Thymus (tissue), 11 donors: ENCODE measurements around the gene ARL5C. TPM values are rescaled to one million over a fixed set of nuclear protein-coding genes. Genes with fewer than 3 reads are reported as not detected.

Experiments used
- DNase-seq, 9 donors: peaks; one replicate each; pipeline ENCODE4 v3.0.0-alpha.2; 2013; ENCODE audit warnings: low spot score in 9 of 9, low read depth in 6 of 9, missing footprints in 1 of 9
- H3K27ac ChIP-seq, 2 donors: one replicate each; pipeline ENCODE4 v1.5.1; 2013; ENCODE audit warnings: control low read depth in 1 of 2, low read depth in 1 of 2, low read length in 1 of 2, mild to moderate bottlenecking in 1 of 2, moderate library complexity in 1 of 2
- H3K27me3 ChIP-seq, 2 donors: one replicate each; pipeline ENCODE4 v1.5.1; 2013; ENCODE audit warnings: low read length in 1 of 2; ENCODE audit not compliant: control insufficient read depth in 2 of 2, insufficient read depth in 1 of 2
- H3K36me3 ChIP-seq, 2 donors: one replicate each; pipeline ENCODE4 v1.5.1; 2013; ENCODE audit warnings: low read length in 1 of 2, mild to moderate bottlenecking in 1 of 2, moderate library complexity in 1 of 2; ENCODE audit not compliant: control insufficient read depth in 2 of 2, insufficient read depth in 2 of 2
- H3K4me1 ChIP-seq, 2 donors: one replicate each; pipeline ENCODE4 v1.5.1; 2013; ENCODE audit warnings: low read length in 2 of 2; ENCODE audit not compliant: control insufficient read depth in 2 of 2, insufficient read depth in 2 of 2
- H3K4me3 ChIP-seq, 2 donors: one replicate each; pipeline ENCODE4 v1.5.1; 2013; ENCODE audit warnings: low read length in 2 of 2, control low read depth in 1 of 2, mild to moderate bottlenecking in 1 of 2
- H3K9me3 ChIP-seq, 2 donors: one replicate each; pipeline ENCODE4 v1.5.1; 2013; ENCODE audit warnings: low read length in 1 of 2, mild to moderate bottlenecking in 1 of 2; ENCODE audit not compliant: control insufficient read depth in 2 of 2, insufficient read depth in 1 of 2
- WGBS: extraction: QIAGEN DNeasy Blood & Tissue Kit; methylation state at CpG from one replicate; pipeline ENCODE4 v1.1.7; 2013; 5-methylcytosine and 5-hydroxymethylcytosine counted together
- polyA plus RNA-seq: library from polyadenylated mRNA; stranded (reverse); fragments of 200-250 nt; gene quantifications from one replicate; pipeline ENCODE4 v1.2.3, GENCODE V29; 2013
- total RNA-seq: library from RNA; stranded (reverse); fragments of 120-200 nt; gene quantifications from one replicate; pipeline ENCODE4 v1.2.4, GENCODE V29; 2013
- donor health status: healthy.

Gene ARL5C
- total and polyA plus RNA-seq, 2 donors, result 3.7 to 6.3 TPM

DNA sequence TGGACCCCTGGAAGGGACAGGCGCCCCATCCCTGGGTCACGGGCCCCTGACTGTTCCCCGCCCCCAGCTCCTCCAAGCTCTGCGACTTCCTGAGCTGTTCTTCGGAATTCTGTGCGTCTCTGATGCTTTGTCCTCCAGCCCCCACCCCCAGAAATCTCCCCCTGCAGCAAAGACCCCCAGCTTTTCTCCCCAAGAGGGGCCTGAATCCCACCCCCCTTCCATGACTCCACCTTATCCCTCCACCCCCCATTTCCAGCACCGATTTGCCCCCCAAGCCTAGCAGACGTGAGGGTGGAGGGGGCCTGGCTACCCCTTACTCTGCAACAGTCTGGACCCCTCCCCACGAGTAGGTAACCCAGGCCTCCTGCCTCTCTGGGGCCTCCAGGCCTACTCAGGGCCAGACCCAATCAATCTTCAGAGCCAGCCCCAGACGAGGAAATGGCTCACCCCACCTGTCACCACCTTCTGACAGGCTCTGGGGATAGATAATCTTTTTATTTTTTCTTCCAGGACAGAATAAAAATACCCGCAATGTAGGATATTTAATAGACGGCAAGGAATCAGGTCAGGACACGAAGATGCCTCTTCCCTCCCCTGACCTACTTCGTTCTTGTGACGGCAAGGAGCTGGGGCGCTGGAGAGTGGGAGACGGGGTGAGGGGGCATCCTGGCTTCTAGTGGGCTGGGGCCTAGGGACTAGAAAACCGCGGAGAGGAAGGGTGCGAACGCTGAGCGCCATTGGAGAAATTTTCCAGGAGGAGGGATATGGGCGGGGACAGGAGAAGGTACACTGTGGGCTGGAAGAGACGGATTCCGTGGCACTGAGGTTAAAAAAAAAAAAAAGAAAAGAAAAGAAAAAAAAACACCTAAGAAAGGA is 13.8 kb downstream of the ARL5C start:
- 18% methylated on average over 25 of the region's 25 CpGs for WGBS
- Histone ChIP-seq H3K27me3 (peaks cover 0 to 42% of the 10 kb centered on the region in 2 donors), H3K4me3 (peak overlapping the region; percentile 71 to 89), H3K4me1 (peaks cover 17 to 48% of the 10 kb centered on the region in 2 donors), H3K36me3 (peaks cover 7 to 12% of the 10 kb centered on the region in 2 donors), H3K9me3 (peaks cover 0 to 7% of the 10 kb centered on the region in 2 donors), H3K27ac (peak overlapping the region; percentile 57 to 94)
- peak in 3 of 9 donors; percentile 27 to 72 (median 38) for DNase-seq

DNA sequence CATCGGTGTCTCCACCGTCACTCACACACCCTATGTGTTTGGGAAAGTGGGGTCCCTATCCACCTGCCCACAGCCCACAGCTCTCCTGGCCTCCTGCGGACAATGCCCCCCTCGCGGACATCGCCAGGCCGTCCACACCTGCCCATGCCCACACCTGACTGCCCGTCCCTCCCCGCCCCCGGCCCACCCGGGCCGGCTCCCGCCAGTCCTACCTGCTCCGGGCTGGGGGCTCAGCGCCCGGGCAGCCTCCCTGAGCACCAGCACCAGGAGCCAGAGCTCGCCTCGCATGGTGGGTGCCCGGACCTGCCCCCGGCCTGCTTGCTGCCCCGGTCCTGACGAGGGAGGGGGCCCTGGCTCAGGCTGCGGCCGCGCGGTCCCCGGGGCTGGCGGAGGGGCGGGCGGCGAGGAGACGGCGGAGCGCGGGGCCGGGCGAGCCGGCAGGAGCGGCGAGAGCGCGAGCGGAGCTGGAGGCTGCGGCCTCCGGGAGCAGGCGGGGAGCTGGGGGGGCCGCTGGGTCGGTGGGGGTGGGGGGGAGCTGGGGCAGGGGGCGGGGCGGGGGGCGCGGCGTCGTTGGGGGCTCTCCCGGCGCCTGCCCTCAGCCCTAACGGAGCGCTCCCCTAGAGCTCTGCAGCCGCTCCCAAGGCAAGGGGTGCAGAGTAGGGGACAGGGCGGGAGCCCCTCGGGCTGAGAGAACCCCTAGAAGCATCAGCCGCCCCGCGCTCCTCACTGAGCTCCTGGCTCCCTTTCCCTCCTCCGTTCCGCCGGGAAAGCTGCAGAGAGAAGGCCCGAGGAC is 14.6 kb downstream of the ARL5C start, which contains the start of gene PLXDC1:
PLXDC1 (minus strand) TSS at position 488 of the 793 bp plus-strand sequence; CDS start at position 288, 200 bp downstream.
- peak in 2 of 9 donors; percentile 24 to 55 for DNase-seq
- Histone ChIP-seq H3K4me1 (peaks cover 17 to 48% of the 10 kb centered on the region in 2 donors), H3K9me3 (peaks cover 0 to 7% of the 10 kb centered on the region in 2 donors), H3K4me3 (peak within 1 kb of the TSS; percentile 71 to 89), H3K36me3 (peaks cover under 1 to 7% of the 10 kb centered on the region in 2 donors), H3K27me3 (peaks cover 0 to 43% of the 10 kb centered on the region in 2 donors), H3K27ac (peak within 1 kb of the TSS; percentile 57 to 94)
- 3% methylated on average over 65 of the region's 68 CpGs for WGBS

DNA sequence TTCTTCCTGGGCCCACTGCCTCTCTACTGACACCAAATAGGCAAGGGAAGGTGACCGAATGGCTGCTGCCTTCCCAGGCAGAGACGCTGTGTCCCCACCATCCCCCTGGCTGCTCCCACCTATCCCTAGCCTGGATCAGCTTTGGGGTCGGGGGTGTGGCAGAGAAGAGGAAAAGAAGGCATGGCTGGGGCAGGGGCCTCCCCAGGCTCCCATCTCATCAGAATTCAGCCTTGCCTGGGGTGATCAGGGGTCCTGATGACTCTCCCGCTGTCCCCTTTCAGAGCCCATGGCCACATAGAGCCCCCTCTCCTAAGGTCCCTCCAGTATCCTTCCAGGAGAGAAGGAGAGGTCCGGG is 15.2 kb downstream of the ARL5C start:
- Histone ChIP-seq H3K36me3 (peaks cover 0 to 6% of the 10 kb centered on the region in 2 donors), H3K27ac (no peak overlapping the region), H3K27me3 (peaks cover 0 to 43% of the 10 kb centered on the region in 2 donors), H3K4me1 (peaks cover 17 to 48% of the 10 kb centered on the region in 2 donors), H3K9me3 (peaks cover 0 to 7% of the 10 kb centered on the region in 2 donors), H3K4me3 (peak overlapping the region; percentile 43 to 71)
- WGBS, result 25% methylated on average over 5 of the region's 5 CpGs
- no peak for DNase-seq

DNA sequence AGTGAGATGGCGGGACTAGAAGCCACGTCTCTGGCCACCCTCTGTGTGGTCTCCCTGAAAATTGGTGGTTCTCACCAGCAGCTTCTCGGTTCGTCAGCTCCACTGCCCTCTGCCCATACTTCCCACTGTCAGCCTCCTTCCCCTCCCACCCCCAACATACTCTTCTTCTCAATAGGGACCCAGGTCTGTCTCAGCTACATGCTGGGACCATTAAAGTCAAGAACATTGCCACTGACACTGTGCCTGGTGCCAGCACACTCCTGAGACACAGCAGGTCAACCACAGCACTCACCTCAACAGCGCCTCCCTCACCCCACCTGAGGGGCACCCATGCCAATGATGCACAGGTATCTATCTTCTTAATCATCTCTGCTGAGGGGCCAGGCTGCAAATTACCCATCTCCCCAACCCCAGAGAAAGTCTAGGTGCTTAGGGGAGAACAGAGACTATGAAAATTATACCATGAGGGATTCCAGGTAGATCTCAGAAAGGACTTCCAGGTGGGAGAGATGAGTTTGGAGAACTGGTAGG is 15.8 kb downstream of the ARL5C start:
- no peak for DNase-seq
- H3K27ac ChIP-seq, result no peak overlapping the region
- peaks cover 0 to 7% of the 10 kb centered on the region in 2 donors for H3K9me3 ChIP-seq
- H3K4me1 ChIP-seq, result peaks cover 17 to 48% of the 10 kb centered on the region in 2 donors
- H3K36me3 ChIP-seq, result no peaks in the 10 kb centered on the region
- 85% methylated on average over 5 of the region's 5 CpGs for WGBS
- H3K4me3 ChIP-seq, result peak overlapping the region; percentile 43 to 71
- peaks cover 0 to 43% of the 10 kb centered on the region in 2 donors for H3K27me3 ChIP-seq

DNA sequence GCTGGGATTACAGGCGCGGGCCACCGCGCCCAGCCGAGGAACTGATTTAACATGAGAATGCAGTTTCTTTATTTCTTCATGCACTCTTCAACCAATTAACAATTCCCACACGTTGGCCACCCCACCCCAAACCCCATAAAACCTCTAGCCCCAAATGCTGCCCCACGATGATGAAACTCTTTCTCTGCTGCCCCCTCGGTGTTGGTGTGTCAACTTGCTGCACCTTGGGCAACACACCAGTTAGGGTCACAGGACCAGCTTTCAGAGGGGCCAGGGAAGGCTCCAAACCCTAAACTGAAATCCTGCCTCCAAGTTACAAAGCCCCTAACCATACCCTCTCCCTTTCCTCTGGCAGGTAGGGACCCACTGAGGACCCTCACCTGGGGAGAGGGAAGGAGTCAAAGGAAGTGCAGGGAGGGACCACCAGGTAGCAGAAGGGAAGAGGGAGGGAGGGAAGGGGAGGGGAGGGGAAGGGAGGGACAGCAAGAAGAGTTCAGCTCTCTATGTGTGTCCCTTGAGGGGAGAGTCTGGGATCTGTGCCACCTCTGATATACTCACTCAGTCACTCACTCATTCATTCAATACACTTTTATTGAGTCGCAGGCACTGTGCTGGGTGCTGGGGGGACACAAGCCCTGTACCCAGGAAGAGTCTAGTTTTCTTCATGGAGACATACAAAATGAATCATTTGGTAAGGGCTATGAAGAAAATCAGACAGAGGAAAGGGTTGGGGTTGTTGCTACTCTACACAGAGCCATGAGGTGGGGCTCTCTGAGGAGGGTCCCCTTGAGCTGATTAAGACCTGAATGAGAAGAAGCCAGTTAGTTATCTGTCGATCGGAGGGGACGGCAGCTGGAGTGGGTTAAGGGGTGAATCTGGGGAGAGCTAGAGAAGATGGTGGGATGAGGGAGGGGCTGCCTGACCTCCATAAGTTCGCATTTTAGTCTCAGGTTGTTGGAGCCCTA is 18.5 kb downstream of the ARL5C start:
- no peak for DNase-seq
- peaks cover 0 to 7% of the 10 kb centered on the region in 2 donors for H3K9me3 ChIP-seq
- no peak overlapping the region for H3K27ac ChIP-seq
- H3K36me3 ChIP-seq, result no peaks in the 10 kb centered on the region
- 71% methylated on average over 13 of the region's 13 CpGs for WGBS
- peaks cover 19 to 38% of the 10 kb centered on the region in 2 donors for H3K4me1 ChIP-seq
- H3K4me3 ChIP-seq, result no peak overlapping the region
- peaks cover 0 to 43% of the 10 kb centered on the region in 2 donors for H3K27me3 ChIP-seq

DNA sequence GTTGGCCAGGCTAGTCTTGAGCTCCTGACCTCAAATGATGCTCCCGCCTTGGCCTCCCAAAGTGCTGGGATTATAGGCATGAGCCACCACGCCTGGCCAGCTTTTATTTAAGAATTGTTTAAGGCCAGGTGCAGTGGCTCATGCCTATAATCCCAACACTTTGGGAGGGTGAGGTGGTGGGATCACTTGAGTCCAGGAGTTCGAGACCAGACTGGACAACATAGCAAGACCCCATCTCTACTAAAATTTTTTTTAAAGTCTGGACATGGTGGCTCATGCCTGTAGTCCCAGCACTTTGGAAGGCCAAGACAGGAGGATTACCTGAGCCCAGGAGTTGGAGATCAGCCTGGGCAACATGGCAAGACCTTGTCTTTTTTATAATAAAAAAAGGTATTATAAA is 19.7 kb downstream of the ARL5C start:
- WGBS, result 97% methylated on average over 3 of the region's 3 CpGs
- peaks cover 0 to 36% of the 10 kb centered on the region in 2 donors for H3K27me3 ChIP-seq
- H3K27ac ChIP-seq, result no peak overlapping the region
- no peaks in the 10 kb centered on the region for H3K36me3 ChIP-seq
- H3K9me3 ChIP-seq, result no peaks in the 10 kb centered on the region
- DNase-seq, result no peak
- peaks cover 16 to 29% of the 10 kb centered on the region in 2 donors for H3K4me1 ChIP-seq
- H3K4me3 ChIP-seq, result no peak overlapping the region

DNA sequence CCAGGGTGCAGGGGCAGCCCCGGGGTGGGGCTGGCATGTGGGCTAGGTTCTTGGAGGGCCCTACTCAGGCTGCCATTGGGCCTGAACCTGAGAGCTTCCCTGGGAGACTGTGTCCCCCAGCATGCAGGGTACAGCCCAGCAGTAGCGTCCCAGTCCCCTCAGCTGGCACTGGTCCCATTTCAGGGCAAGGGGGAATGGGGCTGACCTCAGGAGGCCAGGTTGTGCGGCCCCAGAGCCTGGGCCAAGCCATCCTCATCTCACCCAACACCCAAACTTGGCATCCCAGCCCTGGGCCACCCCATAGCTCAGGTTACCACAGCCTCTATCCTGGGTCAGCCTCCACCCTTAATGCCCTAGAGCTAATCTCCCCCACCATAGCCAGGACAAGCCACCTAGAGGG is 20.8 kb downstream of the ARL5C start:
- WGBS, result 93% methylated on average over 3 of the region's 3 CpGs
- Histone ChIP-seq H3K4me3 (no peak overlapping the region), H3K36me3 (no peaks in the 10 kb centered on the region), H3K27ac (peak overlapping the region in 1 of 2 donors; percentile 3), H3K4me1 (peaks cover 10 to 18% of the 10 kb centered on the region in 2 donors), H3K27me3 (peaks cover 0 to 25% of the 10 kb centered on the region in 2 donors), H3K9me3 (peaks cover 0 to 3% of the 10 kb centered on the region in 2 donors)
- no peak for DNase-seq

DNA sequence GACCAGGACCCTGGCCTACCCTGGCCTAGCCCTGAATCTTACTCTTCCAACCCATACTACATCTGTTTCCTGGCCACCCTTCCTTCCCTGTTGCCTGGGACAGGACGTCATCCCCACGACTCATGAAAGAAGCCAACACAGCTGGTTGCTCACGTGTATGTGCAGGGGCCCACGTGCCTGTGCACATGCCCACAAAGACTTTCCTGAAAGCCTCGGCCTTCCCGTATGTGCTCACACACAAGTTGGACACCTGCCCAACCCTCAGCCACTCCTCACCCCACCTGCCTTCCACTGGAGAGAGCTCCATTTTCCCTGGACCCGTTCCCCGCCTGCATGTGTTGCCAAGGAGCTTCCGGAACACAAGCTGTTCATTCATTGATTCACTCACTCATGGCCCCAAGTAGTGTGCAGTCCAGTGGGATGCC is 21.5 kb downstream of the ARL5C start:
- 34% methylated on average over 9 of the region's 9 CpGs for WGBS
- Histone ChIP-seq H3K9me3 (peaks cover 0 to 3% of the 10 kb centered on the region in 2 donors), H3K36me3 (no peaks in the 10 kb centered on the region), H3K27me3 (peaks cover 0 to 18% of the 10 kb centered on the region in 2 donors), H3K4me1 (peaks cover 7 to 15% of the 10 kb centered on the region in 2 donors), H3K4me3 (no peak overlapping the region), H3K27ac (peak overlapping the region in 1 of 2 donors; percentile 75)
- DNase-seq, result peak in 3 of 9 donors; percentile 21 to 56 (median 37)
